GM12892 (cell line): ENCODE results near the gene VGLL2.

ENCODE experiments used
- POLR2A ChIP-seq: IDR thresholded peaks from 2 replicates; pipeline ENCODE4 v1.6.1; 2011; ENCODE audit warnings: low read depth, low read length, control low read depth
- POLR2AphosphoS5 ChIP-seq: IDR thresholded peaks from 2 replicates; pipeline ENCODE4 v1.6.1; 2011; ENCODE audit warnings: low read depth, low read length, control low read depth
- TAF1 ChIP-seq: IDR thresholded peaks from 2 replicates; pipeline ENCODE4 v1.6.1; 2011; ENCODE audit warnings: low read depth, mild to moderate bottlenecking, control low read depth, low read length, borderline replicate concordance

GRCh38 chr6:117232196-117232595, 33.2 kb upstream of the VGLL2 start:
- TF ChIP-seq TAF1 (no peak), POLR2A (no peak), POLR2AphosphoS5 (no peak)
